ENCODE data around the gene ZBTB49.

Gene ZBTB49

GRCh38 chr4:4321951-4322688 is 32.1 kb downstream of the ZBTB49 start:
- Histone ChIP-seq H3K4me1 (ENCODE audit: insufficient read depth, low read length, severe bottlenecking) (peaks cover 4% of the 10 kb centered on the region), H3K9me2 (ENCODE audit: low read depth, low read length) (no peaks in the 10 kb centered on the region), H3K9ac (ENCODE audit: low read length) (no peak overlapping the region), H4K20me1 (ENCODE audit: insufficient read depth, low read length) (no peaks in the 10 kb centered on the region), H3K79me2 (ENCODE audit: insufficient read depth, low read length) (no peaks in the 10 kb centered on the region), H2AFZ (ENCODE audit: low read length) (no peak overlapping the region), H3K4me2 (ENCODE audit: low read length) (no peak overlapping the region), H3K27me3 (ENCODE audit: insufficient read depth, low read length) (no peaks in the 10 kb centered on the region), H3K4me3 (ENCODE audit: low read depth, low read length, poor library complexity, severe bottlenecking) (no peak overlapping the region), H3K36me3 (ENCODE audit: insufficient read depth, low read length) (peaks cover 9% of the 10 kb centered on the region; the same call in 1 of the 2 replicates), H3F3A (ENCODE audit: insufficient read depth, low read length) (no peaks in the 10 kb centered on the region), H3K27ac (ENCODE audit: low read depth, low read length, poor library complexity, severe bottlenecking) (no peak overlapping the region), H3K9me3 (ENCODE audit: low read length) (no peaks in the 10 kb centered on the region)
- TF ChIP-seq EZH2 (IDR thresholded peaks at IDR 0.05; ENCODE audit: borderline replicate concordance, low read length) (no peak), CTCF (IDR thresholded peaks at IDR 0.05; ENCODE audit: low read length) (no peak)

- no peak overlapping the region for H3K4me2 ChIP-seq (ENCODE audit: low read length)
Measured at GRCh38 chr4:4323705-4324534, 33.9 kb downstream of the ZBTB49 start.

GRCh38 chr4:4325321-4325720 is 35.3 kb downstream of the ZBTB49 start:
- H3K9me2 ChIP-seq (ENCODE audit: low read depth, low read length): no peaks in the 10 kb centered on the region
- no peaks in the 10 kb centered on the region for H3K27me3 ChIP-seq (ENCODE audit: insufficient read depth, low read length)
- H3K4me2 ChIP-seq (ENCODE audit: low read length): no peak overlapping the region
- H3K9ac ChIP-seq (ENCODE audit: low read length): no peak overlapping the region
- no peak overlapping the region for H2AFZ ChIP-seq (ENCODE audit: low read length)
- H3K79me2 ChIP-seq (ENCODE audit: insufficient read depth, low read length): no peaks in the 10 kb centered on the region
- no peak overlapping the region for H3K27ac ChIP-seq (ENCODE audit: low read depth, low read length, poor library complexity, severe bottlenecking)
- no peaks in the 10 kb centered on the region for H3K9me3 ChIP-seq (ENCODE audit: low read length)
- H3K4me3 ChIP-seq (ENCODE audit: low read depth, low read length, poor library complexity, severe bottlenecking): no peak overlapping the region
- no peak for TF ChIP-seq EZH2 (IDR thresholded peaks at IDR 0.05; ENCODE audit: borderline replicate concordance, low read length)
- no peak for TF ChIP-seq CTCF (IDR thresholded peaks at IDR 0.05; ENCODE audit: low read length)
- no peaks in the 10 kb centered on the region for H3K4me1 ChIP-seq (ENCODE audit: insufficient read depth, low read length, severe bottlenecking)
- H4K20me1 ChIP-seq (ENCODE audit: insufficient read depth, low read length): no peaks in the 10 kb centered on the region
- H3K36me3 ChIP-seq (ENCODE audit: insufficient read depth, low read length): peaks cover 9% of the 10 kb centered on the region; the same call in 1 of the 2 replicates
- no peaks in the 10 kb centered on the region for H3F3A ChIP-seq (ENCODE audit: insufficient read depth, low read length)

More at GRCh38 chr4:4323705-4324534, 33.9 kb downstream of the ZBTB49 start:
- Histone ChIP-seq H3K27ac (ENCODE audit: low read depth, low read length, poor library complexity, severe bottlenecking) (no peak overlapping the region), H4K20me1 (ENCODE audit: insufficient read depth, low read length) (no peaks in the 10 kb centered on the region), H3K36me3 (ENCODE audit: insufficient read depth, low read length) (peaks cover 9% of the 10 kb centered on the region; the same call in 1 of the 2 replicates), H3K9ac (ENCODE audit: low read length) (no peak overlapping the region), H3K9me3 (ENCODE audit: low read length) (no peaks in the 10 kb centered on the region), H2AFZ (ENCODE audit: low read length) (no peak overlapping the region), H3F3A (ENCODE audit: insufficient read depth, low read length) (no peaks in the 10 kb centered on the region), H3K79me2 (ENCODE audit: insufficient read depth, low read length) (no peaks in the 10 kb centered on the region), H3K9me2 (ENCODE audit: low read depth, low read length) (no peaks in the 10 kb centered on the region), H3K4me3 (ENCODE audit: low read depth, low read length, poor library complexity, severe bottlenecking) (no peak overlapping the region), H3K4me1 (ENCODE audit: insufficient read depth, low read length, severe bottlenecking) (no peaks in the 10 kb centered on the region), H3K27me3 (ENCODE audit: insufficient read depth, low read length) (no peaks in the 10 kb centered on the region)
- TF ChIP-seq CTCF (IDR thresholded peaks at IDR 0.05; ENCODE audit: low read length) (no peak), EZH2 (IDR thresholded peaks at IDR 0.05; ENCODE audit: borderline replicate concordance, low read length) (no peak)
